ENCODE data around the gene PRAMEF6. TPM values are rescaled to one million over a fixed set of nuclear protein-coding genes. Genes with fewer than 3 reads are reported as not detected.
"Not testable (repeated sequence)": the region's sequence is repeated elsewhere in the genome, so short reads cannot be mapped to it uniquely, and the experiment has no call there.

The PRAMEF6 gene
- total RNA-seq, result not detected
- not detected for polyA plus RNA-seq (2013, experiment 1 of 2)
- polyA plus RNA-seq (2013, experiment 2 of 2), result not detected
- long read RNA-seq, experiment 1, result 0 reads
- long read RNA-seq, experiment 2, result 0 reads
- long read RNA-seq, experiment 3, result 0 reads
- long read RNA-seq, experiment 4, result 0 reads

- not testable (repeated sequence) for H3K4me3 ChIP-seq (ENCODE audit: low read length); H3K36me3 ChIP-seq (ENCODE audit: control insufficient read depth, insufficient read depth, low read length); H3K4me3 Mint-ChIP-seq; DNase-seq; H3K4me1 ChIP-seq (ENCODE audit: control insufficient read depth, insufficient read depth, low read length); H3K9me3 ChIP-seq (ENCODE audit: control insufficient read depth, low read length); H3K27me3 ChIP-seq (ENCODE audit: control insufficient read depth, insufficient read depth, low read length, poor library complexity, severe bottlenecking); H3K9ac ChIP-seq (ENCODE audit: extremely low read depth, low read length, poor library complexity, severe bottlenecking); H3K9me3 Mint-ChIP-seq; H3K27ac ChIP-seq (ENCODE audit: low read depth, low read length); H3K27me3 Mint-ChIP-seq (ENCODE audit: insufficient read depth); H3K4me1 Mint-ChIP-seq; H3K27ac Mint-ChIP-seq; H3K36me3 Mint-ChIP-seq (ENCODE audit: low read depth)
- no CpG with 5 or more reads among the region's 4 CpGs for WGBS, 2 experiments (ENCODE audit: insufficient coverage in 1 of 2, insufficient read length in 1 of 2)
Observed at GRCh38 chr1:12947480-12947879, at the start of gene PRAMEF6. Gene PRAMEF6 (minus strand): TSS chr1:12947580. CDS start chr1:12942518, 5,062 bp downstream.

GRCh38 chr1:12924368-12924767 lies 23.0 kb downstream of the PRAMEF6 start:
- H3K27ac Mint-ChIP-seq; H3K4me3 ChIP-seq (ENCODE audit: low read length): not testable (repeated sequence)

GRCh38 chr1:12921749-12922148 lies 25.6 kb downstream of the PRAMEF6 start:
- WGBS, 2 experiments (ENCODE audit: insufficient coverage in 1 of 2, insufficient read length in 1 of 2), result 70% methylated on average over 2 of the region's 2 CpGs; no CpG with 5 or more reads in 1 of the 2 experiments
- H3K9me3 ChIP-seq (ENCODE audit: control insufficient read depth, low read length); DNase-seq; H3K27ac ChIP-seq (ENCODE audit: low read depth, low read length); H3K4me1 Mint-ChIP-seq; H3K27ac Mint-ChIP-seq; H3K36me3 ChIP-seq (ENCODE audit: control insufficient read depth, insufficient read depth, low read length); H3K36me3 Mint-ChIP-seq (ENCODE audit: low read depth); H3K4me1 ChIP-seq (ENCODE audit: control insufficient read depth, insufficient read depth, low read length); H3K27me3 Mint-ChIP-seq (ENCODE audit: insufficient read depth); H3K4me3 ChIP-seq (ENCODE audit: low read length); H3K27me3 ChIP-seq (ENCODE audit: control insufficient read depth, insufficient read depth, low read length, poor library complexity, severe bottlenecking); H3K9ac ChIP-seq (ENCODE audit: extremely low read depth, low read length, poor library complexity, severe bottlenecking); H3K9me3 Mint-ChIP-seq; H3K4me3 Mint-ChIP-seq: not testable (repeated sequence)

More at GRCh38 chr1:12924368-12924767, 23.0 kb downstream of the PRAMEF6 start:
- not testable (repeated sequence) for H3K9ac ChIP-seq (ENCODE audit: extremely low read depth, low read length, poor library complexity, severe bottlenecking); H3K4me1 Mint-ChIP-seq; H3K9me3 Mint-ChIP-seq; H3K27ac ChIP-seq (ENCODE audit: low read depth, low read length); H3K36me3 Mint-ChIP-seq (ENCODE audit: low read depth); H3K36me3 ChIP-seq (ENCODE audit: control insufficient read depth, insufficient read depth, low read length); H3K4me3 Mint-ChIP-seq; H3K27me3 Mint-ChIP-seq (ENCODE audit: insufficient read depth); H3K27me3 ChIP-seq (ENCODE audit: control insufficient read depth, insufficient read depth, low read length, poor library complexity, severe bottlenecking); DNase-seq; H3K9me3 ChIP-seq (ENCODE audit: control insufficient read depth, low read length); H3K4me1 ChIP-seq (ENCODE audit: control insufficient read depth, insufficient read depth, low read length)
- 100% methylated on average over 1 of the region's 5 CpGs; no CpG with 5 or more reads in 1 of the 2 experiments for WGBS, 2 experiments (ENCODE audit: insufficient coverage in 1 of 2, insufficient read length in 1 of 2)

GRCh38 chr1:12916310-12916709 lies 31.1 kb downstream of the PRAMEF6 start, which contains the start of gene PRAMEF7:
Gene PRAMEF7 (plus strand): TSS chr1:12916610. CDS start chr1:12917693, 1,083 bp downstream.
- H3K36me3 ChIP-seq (ENCODE audit: control insufficient read depth, insufficient read depth, low read length); H3K9me3 ChIP-seq (ENCODE audit: control insufficient read depth, low read length); H3K9ac ChIP-seq (ENCODE audit: extremely low read depth, low read length, poor library complexity, severe bottlenecking); H3K4me3 ChIP-seq (ENCODE audit: low read length); H3K4me1 Mint-ChIP-seq; H3K27me3 ChIP-seq (ENCODE audit: control insufficient read depth, insufficient read depth, low read length, poor library complexity, severe bottlenecking); H3K36me3 Mint-ChIP-seq (ENCODE audit: low read depth); H3K27ac Mint-ChIP-seq; H3K4me3 Mint-ChIP-seq; DNase-seq; H3K9me3 Mint-ChIP-seq; H3K27me3 Mint-ChIP-seq (ENCODE audit: insufficient read depth); H3K4me1 ChIP-seq (ENCODE audit: control insufficient read depth, insufficient read depth, low read length); H3K27ac ChIP-seq (ENCODE audit: low read depth, low read length): not testable (repeated sequence)
- no CpG with 5 or more reads among the region's 1 CpG for WGBS, 2 experiments (ENCODE audit: insufficient coverage in 1 of 2, insufficient read length in 1 of 2)

GRCh38 chr1:12903793-12904572 lies 43.4 kb downstream of the PRAMEF6 start:
- H3K9me3 Mint-ChIP-seq; H3K27me3 ChIP-seq (ENCODE audit: control insufficient read depth, insufficient read depth, low read length, poor library complexity, severe bottlenecking); H3K4me1 Mint-ChIP-seq; H3K27me3 Mint-ChIP-seq (ENCODE audit: insufficient read depth); H3K4me1 ChIP-seq (ENCODE audit: control insufficient read depth, insufficient read depth, low read length); H3K27ac Mint-ChIP-seq; H3K9me3 ChIP-seq (ENCODE audit: control insufficient read depth, low read length); H3K9ac ChIP-seq (ENCODE audit: extremely low read depth, low read length, poor library complexity, severe bottlenecking); H3K36me3 ChIP-seq (ENCODE audit: control insufficient read depth, insufficient read depth, low read length); H3K36me3 Mint-ChIP-seq (ENCODE audit: low read depth); H3K4me3 ChIP-seq (ENCODE audit: low read length); DNase-seq; H3K4me3 Mint-ChIP-seq; H3K27ac ChIP-seq (ENCODE audit: low read depth, low read length): not testable (repeated sequence)
- WGBS, 2 experiments (ENCODE audit: insufficient coverage in 1 of 2, insufficient read length in 1 of 2), result no CpG with 5 or more reads among the region's 5 CpGs

- not testable (repeated sequence) for H3K9me3 Mint-ChIP-seq; H3K36me3 ChIP-seq (ENCODE audit: control insufficient read depth, insufficient read depth, low read length); H3K27me3 Mint-ChIP-seq (ENCODE audit: insufficient read depth); H3K9ac ChIP-seq (ENCODE audit: extremely low read depth, low read length, poor library complexity, severe bottlenecking); H3K9me3 ChIP-seq (ENCODE audit: control insufficient read depth, low read length); H3K27me3 ChIP-seq (ENCODE audit: control insufficient read depth, insufficient read depth, low read length, poor library complexity, severe bottlenecking); H3K36me3 Mint-ChIP-seq (ENCODE audit: low read depth); H3K27ac Mint-ChIP-seq; H3K4me3 Mint-ChIP-seq; H3K27ac ChIP-seq (ENCODE audit: low read depth, low read length); DNase-seq; H3K4me1 Mint-ChIP-seq; H3K4me1 ChIP-seq (ENCODE audit: control insufficient read depth, insufficient read depth, low read length); H3K4me3 ChIP-seq (ENCODE audit: low read length)
Observed at GRCh38 chr1:12899186-12899585, 48.2 kb downstream of the PRAMEF6 start.

- DNase-seq; H3K27me3 ChIP-seq (ENCODE audit: control insufficient read depth, insufficient read depth, low read length, poor library complexity, severe bottlenecking); H3K4me1 Mint-ChIP-seq; H3K4me3 Mint-ChIP-seq; H3K9me3 ChIP-seq (ENCODE audit: control insufficient read depth, low read length); H3K9me3 Mint-ChIP-seq; H3K36me3 Mint-ChIP-seq (ENCODE audit: low read depth); H3K36me3 ChIP-seq (ENCODE audit: control insufficient read depth, insufficient read depth, low read length); H3K9ac ChIP-seq (ENCODE audit: extremely low read depth, low read length, poor library complexity, severe bottlenecking); H3K4me3 ChIP-seq (ENCODE audit: low read length); H3K27ac ChIP-seq (ENCODE audit: low read depth, low read length); H3K4me1 ChIP-seq (ENCODE audit: control insufficient read depth, insufficient read depth, low read length); H3K27me3 Mint-ChIP-seq (ENCODE audit: insufficient read depth); H3K27ac Mint-ChIP-seq: not testable (repeated sequence)
- no CpG with 5 or more reads among the region's 1 CpG for WGBS, 2 experiments (ENCODE audit: insufficient coverage in 1 of 2, insufficient read length in 1 of 2)
Observed at GRCh38 chr1:12898170-12898569, 49.2 kb downstream of the PRAMEF6 start, which contains the start of gene PRAMEF10. Gene PRAMEF10 (minus strand): TSS chr1:12898270. CDS start chr1:12895847, 2,423 bp downstream.
